IPS-11a (cell line): Measurements from ENCODE around the gene SPIN1.

ENCODE experiments used
- H3K4me3 ChIP-seq: one replicate; pipeline ENCODE4 v1.5.1; 2013; ENCODE audit warnings: low read depth, low read length, control low read depth

SPIN1 gene

DNA sequence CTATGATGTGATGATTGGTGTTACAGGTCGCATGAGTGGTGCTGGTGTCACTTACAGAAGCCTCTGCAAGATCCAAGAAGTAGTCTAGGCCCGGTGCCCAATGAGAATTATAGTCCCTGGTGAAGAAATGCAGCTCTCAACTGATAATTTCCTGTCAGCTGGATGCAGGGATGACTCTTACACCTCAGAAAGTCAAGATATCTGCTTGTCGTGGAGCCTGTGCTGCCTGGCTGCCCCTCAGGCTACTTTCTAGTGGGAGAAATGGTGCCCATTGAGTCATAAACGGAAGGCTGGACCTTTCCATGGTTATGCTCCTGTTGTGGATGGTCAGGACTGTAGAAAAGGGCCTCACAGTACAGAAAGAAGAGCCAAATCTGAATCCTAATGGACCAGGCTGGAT is 99.9 kb downstream of the SPIN1 start:
- H3K4me3 ChIP-seq: no peak overlapping the region

DNA sequence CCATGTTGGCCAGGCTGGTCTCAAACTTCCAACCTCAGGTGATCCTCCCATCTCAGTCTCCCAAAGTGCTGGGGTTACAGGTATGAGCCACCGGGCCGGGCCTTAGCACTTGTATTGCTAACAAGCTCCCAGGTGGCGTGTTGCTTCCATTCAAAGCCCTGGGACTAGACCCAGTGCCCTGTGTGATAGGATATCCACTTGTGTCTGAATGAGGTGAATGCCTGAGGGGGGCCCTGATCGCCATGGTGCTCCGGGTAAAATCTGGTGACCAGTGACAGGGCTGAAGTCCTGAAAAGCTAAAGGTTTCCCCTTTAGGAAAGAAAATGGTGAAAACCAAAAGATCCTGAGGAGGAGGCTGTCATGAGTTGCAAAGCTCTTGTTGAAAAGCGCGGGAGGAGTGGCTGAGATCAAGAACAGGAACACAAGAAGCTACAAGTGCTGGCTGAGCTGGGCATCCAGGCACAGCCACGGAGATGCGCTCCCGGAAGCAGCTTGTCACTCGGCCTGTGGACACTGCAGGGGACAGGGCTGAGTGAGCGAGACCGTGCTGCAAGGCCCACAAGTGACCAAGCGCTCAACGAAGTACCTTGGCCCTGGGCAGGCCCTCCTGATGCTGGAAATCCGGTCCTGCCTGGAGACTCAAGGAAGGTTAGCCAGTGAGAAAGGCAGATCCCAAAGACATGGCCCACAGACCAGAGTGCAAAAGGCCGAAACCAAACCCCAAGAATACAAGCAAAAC is 106.9 kb downstream of the SPIN1 start:
- H3K4me3 ChIP-seq: no peak overlapping the region

DNA sequence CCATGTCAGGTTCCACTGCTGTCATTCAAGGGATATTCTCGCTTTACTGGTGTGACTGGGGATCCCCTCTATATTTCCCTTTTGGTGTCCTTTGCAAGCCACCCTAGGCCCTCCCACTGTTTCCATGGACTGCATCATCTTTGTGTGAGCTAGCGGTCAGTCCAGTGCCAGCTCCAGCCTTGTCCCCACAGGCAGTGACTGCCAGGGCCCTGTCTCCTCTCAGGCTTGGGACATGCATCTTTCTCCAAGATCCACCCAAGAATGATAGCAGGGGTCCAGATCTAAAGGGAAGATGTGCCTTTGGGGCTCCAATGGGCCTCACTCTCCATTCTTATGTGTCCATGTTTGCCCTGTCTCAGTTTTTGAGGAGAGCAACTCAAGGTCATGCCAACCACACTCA is 109.0 kb downstream of the SPIN1 start:
- no peak overlapping the region for H3K4me3 ChIP-seq

DNA sequence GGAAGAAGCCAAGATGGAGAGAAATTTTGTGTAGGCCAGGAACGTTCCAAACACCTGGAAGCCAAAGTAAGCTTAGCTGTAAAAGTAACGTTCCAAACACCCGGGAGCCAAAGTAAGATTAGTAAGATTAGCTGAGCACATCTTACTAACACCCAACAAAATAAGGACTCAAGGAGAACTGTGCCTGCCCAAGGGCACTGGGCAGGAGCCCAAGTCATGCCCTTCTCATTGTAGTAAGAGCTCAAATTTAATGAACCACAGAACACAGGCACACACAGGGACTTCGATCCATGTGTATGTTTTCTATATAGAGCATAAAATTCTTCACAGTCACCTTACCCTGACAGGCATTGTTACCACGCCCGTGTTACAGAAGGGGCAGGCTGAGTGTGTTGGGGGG is 110.6 kb downstream of the SPIN1 start:
- H3K4me3 ChIP-seq: no peak overlapping the region

DNA sequence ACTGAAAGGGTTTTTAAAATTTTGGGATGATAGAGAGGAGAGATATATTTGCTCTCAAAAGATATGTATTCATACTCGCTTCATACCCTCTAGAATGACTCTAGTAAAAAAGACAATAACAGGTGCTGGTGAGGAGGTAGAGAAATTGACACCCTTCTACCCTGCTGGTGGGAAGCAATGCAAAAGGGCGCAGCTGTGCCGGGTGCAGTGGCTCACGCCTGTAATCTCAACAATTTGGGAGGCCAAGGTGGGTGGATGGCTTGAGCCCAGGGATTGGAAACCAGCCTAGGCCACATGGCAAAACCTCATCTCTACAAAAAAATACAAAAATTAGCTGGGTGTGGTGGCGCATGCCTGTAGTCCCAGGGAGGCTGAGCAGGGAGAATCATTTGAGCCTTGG is 112.8 kb downstream of the SPIN1 start:
- no peak overlapping the region for H3K4me3 ChIP-seq

DNA sequence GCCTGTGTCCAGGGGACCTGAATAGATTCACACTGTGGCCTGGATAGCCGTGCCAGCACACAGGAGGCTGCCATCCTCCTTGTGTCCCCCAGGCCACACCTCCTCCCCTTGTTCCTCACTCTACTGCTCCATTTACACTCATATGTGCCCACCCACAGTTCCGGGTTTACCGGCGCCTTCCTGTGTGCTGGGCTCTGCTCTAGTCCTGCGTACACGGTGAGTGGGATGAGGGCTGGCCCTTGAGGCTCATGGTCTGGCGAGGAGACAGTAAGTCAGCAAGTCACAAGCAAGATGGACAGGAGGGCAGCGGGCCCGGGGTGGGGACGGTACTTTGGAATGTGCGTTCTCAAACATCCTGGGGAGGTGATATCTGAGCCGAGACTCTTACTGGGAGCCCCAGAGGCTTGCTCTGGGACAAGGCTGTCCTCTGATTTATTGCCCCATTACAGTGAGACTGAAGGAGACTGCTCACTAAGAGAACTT is 114.3 kb downstream of the SPIN1 start:
- no peak overlapping the region for H3K4me3 ChIP-seq

DNA sequence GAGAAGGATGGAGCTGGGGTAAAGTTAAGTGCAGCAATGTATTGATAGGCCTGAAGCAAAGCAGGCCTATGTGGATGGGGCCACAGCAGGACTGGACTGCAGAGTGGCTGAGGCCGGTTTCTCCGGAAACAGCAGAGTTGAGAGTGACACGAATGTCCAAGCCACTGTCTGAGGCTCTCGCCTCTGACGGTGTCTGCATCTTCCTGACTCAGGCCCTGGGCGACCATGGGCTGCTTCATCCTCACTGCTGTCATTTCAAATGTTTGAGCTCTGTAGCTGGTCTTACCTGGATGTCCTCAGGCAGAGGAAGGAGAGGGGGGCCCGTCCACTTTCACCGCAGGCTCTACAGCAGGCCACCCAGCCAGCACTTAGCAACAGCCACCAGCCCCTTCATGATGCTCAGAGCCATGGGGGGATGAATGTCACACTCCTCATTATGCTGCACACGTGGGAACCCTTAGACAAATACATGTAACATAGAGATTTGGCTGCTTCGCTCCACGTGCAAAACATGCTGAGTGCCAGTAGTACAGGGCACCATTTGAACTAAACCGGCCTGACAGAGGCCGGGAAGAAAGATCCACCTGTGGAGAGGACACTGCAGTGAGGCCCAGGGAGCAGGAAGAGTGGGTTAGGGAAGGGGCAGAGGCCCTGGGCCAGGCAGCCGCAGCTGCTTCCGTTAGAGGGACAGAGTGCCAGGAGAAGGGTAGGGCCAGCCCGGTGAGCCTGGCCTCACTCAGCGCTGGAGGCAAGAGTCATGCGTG is 115.0 kb downstream of the SPIN1 start:
- H3K4me3 ChIP-seq: no peak overlapping the region

DNA sequence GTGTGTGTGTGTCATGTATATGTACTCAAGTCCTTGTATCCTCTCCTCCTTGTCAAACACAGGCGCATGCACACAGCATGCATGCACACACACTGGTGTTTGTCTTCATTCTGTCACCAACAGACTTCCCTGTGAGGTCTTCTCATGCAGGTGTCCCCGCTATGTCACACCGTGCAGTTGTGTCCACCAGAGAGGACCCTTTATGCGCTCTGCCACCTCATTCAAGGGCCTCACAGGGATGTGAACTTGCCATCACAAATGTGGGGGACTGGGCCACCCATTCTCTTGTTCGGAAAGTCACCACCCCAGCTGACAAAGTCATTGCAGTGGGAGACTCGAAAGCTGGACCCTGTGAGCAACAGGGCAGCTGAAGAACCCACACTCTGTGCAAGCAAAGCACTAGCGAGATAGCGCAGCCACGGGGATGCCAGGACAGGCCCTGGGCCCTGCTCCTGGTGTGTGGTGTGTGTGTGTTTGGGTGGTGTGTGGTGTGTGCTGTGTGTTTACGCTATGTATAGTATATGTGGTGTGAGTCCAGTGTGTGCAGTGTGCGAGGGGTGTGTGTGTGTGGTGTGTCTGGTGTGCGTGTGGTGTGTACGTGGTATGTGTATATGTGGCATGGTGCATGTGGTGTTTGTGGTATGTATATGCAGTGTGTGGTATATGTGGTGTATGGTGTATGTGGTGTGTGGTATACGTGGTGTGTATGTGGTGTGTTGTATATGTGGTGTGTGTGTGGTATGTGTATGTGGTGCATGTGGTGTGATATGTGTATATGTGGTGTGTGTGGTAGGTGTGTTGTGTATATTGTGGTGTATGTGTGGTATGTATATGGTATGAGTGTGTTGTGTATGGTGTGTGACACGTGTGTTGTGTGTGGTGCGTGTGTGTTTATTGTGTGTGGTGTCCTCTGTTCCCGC is 115.9 kb downstream of the SPIN1 start:
- H3K4me3 ChIP-seq: no peak overlapping the region

DNA sequence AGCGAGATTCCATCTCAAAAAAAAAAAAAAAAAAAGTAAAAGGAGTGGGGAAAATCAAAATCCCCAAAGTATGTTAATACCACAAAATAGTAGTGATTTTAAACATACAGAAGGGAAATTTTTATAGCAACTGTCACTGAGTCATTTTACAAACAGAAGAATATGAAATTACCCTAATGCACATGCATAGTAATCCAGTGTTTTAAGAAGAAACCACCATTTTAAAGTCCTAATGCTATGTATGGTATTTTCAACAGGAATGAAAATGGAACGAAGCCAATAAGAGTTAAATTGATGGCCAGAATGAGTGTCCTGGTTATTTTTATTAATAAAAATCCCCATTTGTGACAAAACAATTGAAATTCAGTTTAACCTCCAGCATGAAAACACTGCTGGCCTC is 120.1 kb downstream of the SPIN1 start:
- no peak overlapping the region for H3K4me3 ChIP-seq

DNA sequence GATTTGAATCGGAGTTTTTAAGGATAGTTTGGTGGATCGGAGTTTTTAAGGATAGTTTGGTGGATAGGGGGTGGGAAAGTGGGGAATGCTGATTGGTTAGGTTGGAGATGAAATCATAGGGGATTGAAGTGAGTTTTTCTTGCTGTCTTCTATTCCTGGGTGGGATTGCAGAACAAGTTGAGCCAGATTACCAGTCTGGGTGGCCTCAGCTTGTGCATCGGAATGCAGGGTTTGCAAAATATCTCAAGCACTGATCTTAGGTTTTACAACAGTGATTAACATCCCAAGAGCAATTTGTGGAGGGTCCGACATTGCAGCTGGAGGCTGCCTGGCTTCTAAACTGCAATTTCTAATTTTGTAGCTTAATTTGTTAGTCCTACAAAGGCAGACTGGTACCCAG is 123.7 kb downstream of the SPIN1 start:
- no peak overlapping the region for H3K4me3 ChIP-seq

DNA sequence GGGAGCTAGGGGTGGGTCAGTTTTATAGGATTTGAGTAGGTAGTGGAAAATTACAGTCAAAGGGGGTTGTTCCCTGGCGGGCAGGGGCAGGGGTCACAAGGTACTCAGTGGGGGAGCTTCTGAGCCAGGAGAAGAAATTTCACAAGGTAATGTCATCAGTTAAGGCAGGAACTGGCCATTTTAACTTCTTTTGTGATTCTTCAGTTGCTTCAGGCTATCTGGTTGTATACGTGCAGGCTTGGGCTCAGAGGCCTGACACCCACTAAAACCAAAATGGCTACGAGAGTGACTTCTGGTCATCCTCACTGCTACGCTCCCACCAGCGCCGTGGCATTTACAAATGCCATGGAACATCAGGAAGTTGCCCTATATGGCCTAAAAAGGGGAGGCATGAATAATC is 126.0 kb downstream of the SPIN1 start:
- no peak overlapping the region for H3K4me3 ChIP-seq

DNA sequence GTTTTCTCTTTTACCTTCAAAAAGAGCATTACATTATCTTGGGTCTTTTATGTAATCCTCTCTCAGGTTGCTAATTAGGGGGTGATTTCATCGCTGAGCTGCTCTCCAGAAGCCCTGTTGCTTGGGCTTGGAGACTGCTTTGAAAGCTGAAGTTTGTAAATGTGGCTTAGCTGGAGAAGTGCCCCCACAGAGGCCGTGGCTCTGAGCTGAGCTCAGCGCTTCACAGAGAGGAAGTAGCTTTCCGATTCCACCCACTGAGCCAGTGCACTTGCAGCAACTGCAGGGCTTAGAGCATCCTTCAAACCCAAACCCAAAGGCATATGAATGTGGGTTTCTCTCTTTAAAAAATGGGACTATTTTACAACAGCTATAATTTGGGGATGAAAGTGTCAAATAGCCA is 133.1 kb downstream of the SPIN1 start:
- no peak overlapping the region for H3K4me3 ChIP-seq

DNA sequence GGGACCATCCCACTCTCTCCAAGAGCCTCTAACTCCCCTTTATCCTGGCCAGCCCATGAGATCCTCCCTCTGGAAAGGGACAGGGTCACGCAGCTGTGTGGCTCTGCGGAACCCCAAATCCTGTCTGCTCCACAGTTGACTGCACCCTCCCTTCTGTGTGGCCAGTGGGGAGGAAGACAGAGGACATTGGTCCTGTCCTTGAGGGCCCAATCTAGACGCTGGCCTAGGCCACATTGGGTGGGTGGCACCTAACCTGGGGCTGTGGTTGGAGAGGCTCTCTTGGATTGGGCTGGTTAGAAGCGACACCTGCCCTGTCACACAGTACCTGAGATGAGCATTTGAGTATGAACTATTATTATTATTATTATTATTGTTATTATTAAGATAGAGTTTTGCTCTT is 134.1 kb downstream of the SPIN1 start:
- H3K4me3 ChIP-seq: no peak overlapping the region

DNA sequence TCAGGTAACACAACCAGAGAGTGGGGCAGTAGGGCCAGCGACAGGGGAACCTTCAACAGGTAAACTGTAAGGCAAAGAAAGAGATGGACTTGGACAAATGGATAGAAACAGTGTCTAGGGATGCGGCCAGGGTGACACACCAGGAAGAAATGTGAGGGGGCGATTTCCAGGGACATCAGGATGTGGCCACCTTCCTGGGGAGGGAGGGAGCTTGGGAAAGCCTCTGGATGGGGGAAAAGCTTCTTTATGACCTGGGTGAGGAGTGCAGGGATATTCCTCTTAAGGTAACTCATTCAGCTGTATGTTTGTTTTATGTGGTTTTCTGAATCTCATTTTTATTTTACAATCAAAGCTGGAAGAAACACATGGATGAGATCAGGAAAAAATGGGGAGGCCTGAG is 134.8 kb downstream of the SPIN1 start:
- no peak overlapping the region for H3K4me3 ChIP-seq

DNA sequence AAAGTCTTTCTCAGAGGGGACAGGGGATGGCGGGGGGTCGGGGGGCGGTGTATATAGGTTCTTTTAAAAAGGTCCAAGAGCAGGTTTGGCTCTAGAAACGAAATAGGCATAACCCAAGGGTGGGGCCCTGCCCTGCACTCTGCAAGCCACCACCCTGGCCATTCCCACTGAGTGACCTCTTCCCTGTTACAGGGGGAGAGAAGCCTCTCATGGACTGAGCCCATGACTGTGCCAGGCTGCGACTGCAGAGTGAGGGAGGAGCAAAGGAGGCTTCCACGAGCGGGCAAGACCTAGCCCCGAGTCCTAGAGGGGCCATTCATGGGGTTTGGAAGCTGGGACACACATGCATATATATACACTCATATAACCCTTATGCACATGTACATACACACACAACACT is 136.7 kb downstream of the SPIN1 start:
- H3K4me3 ChIP-seq: no peak overlapping the region

DNA sequence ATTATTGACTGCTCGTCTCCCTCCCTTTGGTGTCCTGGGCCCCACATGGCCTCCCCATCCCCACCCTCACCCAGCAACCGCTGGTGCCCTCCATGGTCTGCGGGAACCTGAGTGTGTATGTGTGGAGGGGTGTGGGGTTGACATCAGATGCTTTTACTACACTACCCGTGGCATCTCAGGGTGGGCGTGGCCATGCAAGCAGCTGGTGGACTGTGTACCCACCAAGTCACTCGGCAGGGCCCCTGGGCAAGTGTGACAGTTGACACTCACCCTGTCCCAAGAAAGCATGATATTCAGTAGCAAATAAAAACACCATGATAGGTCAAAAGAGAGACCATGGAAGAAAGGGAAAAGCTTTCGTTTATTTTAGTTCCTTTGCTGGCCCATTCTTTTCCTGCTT is 139.4 kb downstream of the SPIN1 start:
- no peak overlapping the region for H3K4me3 ChIP-seq
